Measurements from ENCODE around the gene DIP2A.

DIP2A gene

DNA sequence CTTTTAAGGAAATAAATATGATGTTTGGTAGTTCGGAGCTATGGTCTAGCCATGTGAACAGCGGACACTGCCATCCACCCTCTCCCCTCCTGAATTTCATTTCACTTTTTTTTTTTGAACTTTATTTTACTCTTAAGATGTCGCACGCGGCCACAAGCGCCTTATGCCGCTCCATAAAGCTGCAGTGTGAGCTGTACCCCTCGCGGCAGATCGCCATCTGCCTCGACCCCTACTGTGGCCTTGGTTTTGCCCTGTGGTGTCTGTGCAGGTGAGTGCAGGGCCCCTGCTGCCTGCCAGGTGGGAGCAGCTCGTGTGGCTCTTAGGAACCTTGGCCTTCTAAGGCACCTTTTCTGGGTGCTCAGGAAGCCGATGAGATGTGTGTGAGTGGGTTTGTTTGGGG lies 98.1 kb downstream of the DIP2A start:
- no peaks in the 10 kb centered on the region for H3K4me1 ChIP-seq (ENCODE audit: control insufficient read depth, insufficient read depth, low read length, poor library complexity, severe bottlenecking)
- H3K36me3 ChIP-seq (ENCODE audit: control insufficient read depth, insufficient read depth, low read length) = peaks cover 94% of the 10 kb centered on the region
- H3K27ac ChIP-seq (ENCODE audit: low read depth, low read length, severe bottlenecking) = no peak overlapping the region
- H3K9me3 ChIP-seq (ENCODE audit: control insufficient read depth, low read length) = no peaks in the 10 kb centered on the region
- no peak overlapping the region for H3K4me3 ChIP-seq (ENCODE audit: extremely low read depth, insufficient read depth, low read length, poor library complexity, severe bottlenecking)
- WGBS, 2 experiments (ENCODE audit: insufficient coverage in 2 of 2) = 94 to 95% methylated on average over 10 of the region's 13 CpGs

- Histone ChIP-seq H3K4me1 (ENCODE audit: control insufficient read depth, insufficient read depth, low read length, poor library complexity, severe bottlenecking) (no peaks in the 10 kb centered on the region), H3K27ac (ENCODE audit: low read depth, low read length, severe bottlenecking) (no peak overlapping the region), H3K4me3 (ENCODE audit: extremely low read depth, insufficient read depth, low read length, poor library complexity, severe bottlenecking) (no peak overlapping the region), H3K36me3 (ENCODE audit: control insufficient read depth, insufficient read depth, low read length) (peaks cover 94% of the 10 kb centered on the region), H3K9me3 (ENCODE audit: control insufficient read depth, low read length) (no peaks in the 10 kb centered on the region)
- WGBS, 2 experiments (ENCODE audit: insufficient coverage in 2 of 2) = 93 to 94% methylated on average over 11 of the region's 14 CpGs
Observed at GRCh38 chr21:46557469-46557868, 98.8 kb downstream of the DIP2A start.

DNA sequence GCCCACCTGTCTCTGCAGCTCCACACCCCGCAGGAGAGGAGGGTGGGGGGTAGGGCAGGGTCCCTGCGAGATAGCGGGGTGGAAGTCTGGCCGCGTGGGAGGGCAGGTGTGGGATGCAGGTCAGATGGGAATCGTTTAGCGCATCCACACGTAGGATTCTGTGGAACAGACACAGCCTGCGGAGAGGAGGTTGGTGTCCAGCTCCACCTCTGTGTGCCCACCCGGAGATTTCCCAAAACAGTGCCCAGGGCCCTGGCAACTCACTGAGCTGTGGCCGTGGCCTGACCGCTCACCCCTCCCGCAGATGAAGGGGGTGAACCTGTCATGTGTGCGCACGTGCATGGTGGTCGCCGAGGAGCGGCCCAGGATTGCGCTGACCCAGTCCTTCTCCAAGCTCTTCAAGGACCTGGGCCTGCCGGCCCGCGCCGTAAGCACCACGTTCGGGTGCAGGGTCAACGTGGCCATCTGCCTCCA lies 99.3 kb downstream of the DIP2A start:
- no peaks in the 10 kb centered on the region for H3K4me1 ChIP-seq (ENCODE audit: control insufficient read depth, insufficient read depth, low read length, poor library complexity, severe bottlenecking)
- H3K36me3 ChIP-seq (ENCODE audit: control insufficient read depth, insufficient read depth, low read length) = peaks cover 94% of the 10 kb centered on the region
- H3K9me3 ChIP-seq (ENCODE audit: control insufficient read depth, low read length) = no peaks in the 10 kb centered on the region
- 95 to 97% methylated on average over 24 to 26 of the region's 26 CpGs for WGBS, 2 experiments (ENCODE audit: insufficient coverage in 2 of 2)
- H3K27ac ChIP-seq (ENCODE audit: low read depth, low read length, severe bottlenecking) = no peak overlapping the region
- no peak overlapping the region for H3K4me3 ChIP-seq (ENCODE audit: extremely low read depth, insufficient read depth, low read length, poor library complexity, severe bottlenecking)

GRCh38 chr21:46559291-46559983 lies 100.7 kb downstream of the DIP2A start:
- H3K4me3 ChIP-seq (ENCODE audit: extremely low read depth, insufficient read depth, low read length, poor library complexity, severe bottlenecking) = no peak overlapping the region
- H3K36me3 ChIP-seq (ENCODE audit: control insufficient read depth, insufficient read depth, low read length) = peaks cover 94% of the 10 kb centered on the region
- peak overlapping the region; percentile 36 for H3K27ac ChIP-seq (ENCODE audit: low read depth, low read length, severe bottlenecking)
- H3K9me3 ChIP-seq (ENCODE audit: control insufficient read depth, low read length) = no peaks in the 10 kb centered on the region
- 93 to 97% methylated on average over 12 to 13 of the region's 16 CpGs for WGBS, 2 experiments (ENCODE audit: insufficient coverage in 2 of 2)
- no peaks in the 10 kb centered on the region for H3K4me1 ChIP-seq (ENCODE audit: control insufficient read depth, insufficient read depth, low read length, poor library complexity, severe bottlenecking)

- no peak overlapping the region for H3K27ac ChIP-seq (ENCODE audit: low read depth, low read length, severe bottlenecking)
- no peaks in the 10 kb centered on the region for H3K9me3 ChIP-seq (ENCODE audit: control insufficient read depth, low read length)
- H3K36me3 ChIP-seq (ENCODE audit: control insufficient read depth, insufficient read depth, low read length) = peaks cover 95% of the 10 kb centered on the region
- H3K4me3 ChIP-seq (ENCODE audit: extremely low read depth, insufficient read depth, low read length, poor library complexity, severe bottlenecking) = no peak overlapping the region
- WGBS, 2 experiments (ENCODE audit: insufficient coverage in 2 of 2) = 94 to 97% methylated on average over 15 of the region's 19 CpGs
- H3K4me1 ChIP-seq (ENCODE audit: control insufficient read depth, insufficient read depth, low read length, poor library complexity, severe bottlenecking) = no peaks in the 10 kb centered on the region
Observed at GRCh38 chr21:46560568-46561444, 102.1 kb downstream of the DIP2A start.

GRCh38 chr21:46561445-46562090 lies 102.9 kb downstream of the DIP2A start:
- H3K4me1 ChIP-seq (ENCODE audit: control insufficient read depth, insufficient read depth, low read length, poor library complexity, severe bottlenecking) = no peaks in the 10 kb centered on the region
- WGBS, 2 experiments (ENCODE audit: insufficient coverage in 2 of 2) = 93 to 95% methylated on average over 14 to 15 of the region's 19 CpGs
- H3K27ac ChIP-seq (ENCODE audit: low read depth, low read length, severe bottlenecking) = no peak overlapping the region
- no peak overlapping the region for H3K4me3 ChIP-seq (ENCODE audit: extremely low read depth, insufficient read depth, low read length, poor library complexity, severe bottlenecking)
- no peaks in the 10 kb centered on the region for H3K9me3 ChIP-seq (ENCODE audit: control insufficient read depth, low read length)
- peaks cover 95% of the 10 kb centered on the region for H3K36me3 ChIP-seq (ENCODE audit: control insufficient read depth, insufficient read depth, low read length)

- Histone ChIP-seq H3K36me3 (ENCODE audit: control insufficient read depth, insufficient read depth, low read length) (peaks cover 95% of the 10 kb centered on the region), H3K4me3 (ENCODE audit: extremely low read depth, insufficient read depth, low read length, poor library complexity, severe bottlenecking) (no peak overlapping the region), H3K4me1 (ENCODE audit: control insufficient read depth, insufficient read depth, low read length, poor library complexity, severe bottlenecking) (no peaks in the 10 kb centered on the region), H3K27ac (ENCODE audit: low read depth, low read length, severe bottlenecking) (no peak overlapping the region), H3K9me3 (ENCODE audit: control insufficient read depth, low read length) (no peaks in the 10 kb centered on the region)
- 84 to 88% methylated on average over 7 to 10 of the region's 10 CpGs for WGBS, 2 experiments (ENCODE audit: insufficient coverage in 2 of 2)
Observed at GRCh38 chr21:46562472-46562871, 103.8 kb downstream of the DIP2A start.

DNA sequence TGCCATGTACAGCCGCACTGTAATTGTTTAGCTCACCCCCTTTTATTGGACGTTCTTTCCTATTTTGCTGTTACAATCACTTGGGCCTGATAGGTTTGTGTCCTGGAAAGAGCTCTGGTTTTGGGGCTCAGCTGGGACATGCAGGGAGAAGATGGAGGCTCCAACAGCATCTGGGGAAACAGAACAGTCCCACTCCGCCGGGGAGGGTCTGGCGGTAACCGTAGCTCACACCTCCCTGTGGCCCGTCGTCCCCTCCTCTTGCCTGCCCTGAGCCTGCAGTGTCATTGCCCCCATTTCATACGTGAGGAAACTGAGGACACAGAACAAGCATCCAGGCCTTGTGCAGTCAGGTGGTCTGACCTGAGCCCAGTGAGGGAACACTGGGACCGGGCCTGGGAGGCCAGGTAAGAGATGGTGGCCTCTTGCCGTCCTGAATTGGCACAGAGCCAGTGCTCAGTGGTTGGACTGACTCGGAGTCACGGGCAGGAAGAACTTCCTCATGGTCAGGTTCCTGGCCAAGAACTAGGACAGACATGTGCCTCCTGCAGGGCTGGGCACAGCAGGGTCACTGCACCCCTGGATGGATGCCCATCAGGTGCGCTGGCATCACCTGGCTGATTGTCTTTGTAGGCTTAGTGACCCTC lies 104.4 kb downstream of the DIP2A start:
- Histone ChIP-seq H3K4me3 (ENCODE audit: extremely low read depth, insufficient read depth, low read length, poor library complexity, severe bottlenecking) (no peak overlapping the region), H3K36me3 (ENCODE audit: control insufficient read depth, insufficient read depth, low read length) (peaks cover 95% of the 10 kb centered on the region)

GRCh38 chr21:46564391-46564790 lies 105.7 kb downstream of the DIP2A start:
- H3K27ac ChIP-seq (ENCODE audit: low read depth, low read length, severe bottlenecking) = no peak overlapping the region
- H3K4me3 ChIP-seq (ENCODE audit: extremely low read depth, insufficient read depth, low read length, poor library complexity, severe bottlenecking) = no peak overlapping the region
- H3K4me1 ChIP-seq (ENCODE audit: control insufficient read depth, insufficient read depth, low read length, poor library complexity, severe bottlenecking) = no peaks in the 10 kb centered on the region
- H3K9me3 ChIP-seq (ENCODE audit: control insufficient read depth, low read length) = no peaks in the 10 kb centered on the region
- WGBS, 2 experiments (ENCODE audit: insufficient coverage in 2 of 2) = 95% methylated on average over 10 of the region's 10 CpGs
- peaks cover 99% of the 10 kb centered on the region for H3K36me3 ChIP-seq (ENCODE audit: control insufficient read depth, insufficient read depth, low read length)

More for the DNA sequence above, 104.4 kb downstream of the DIP2A start:
- Histone ChIP-seq H3K27ac (ENCODE audit: low read depth, low read length, severe bottlenecking) (no peak overlapping the region), H3K4me1 (ENCODE audit: control insufficient read depth, insufficient read depth, low read length, poor library complexity, severe bottlenecking) (no peaks in the 10 kb centered on the region), H3K9me3 (ENCODE audit: control insufficient read depth, low read length) (no peaks in the 10 kb centered on the region)
- 93 to 97% methylated on average over 13 to 14 of the region's 14 CpGs for WGBS, 2 experiments (ENCODE audit: insufficient coverage in 2 of 2)

DNA sequence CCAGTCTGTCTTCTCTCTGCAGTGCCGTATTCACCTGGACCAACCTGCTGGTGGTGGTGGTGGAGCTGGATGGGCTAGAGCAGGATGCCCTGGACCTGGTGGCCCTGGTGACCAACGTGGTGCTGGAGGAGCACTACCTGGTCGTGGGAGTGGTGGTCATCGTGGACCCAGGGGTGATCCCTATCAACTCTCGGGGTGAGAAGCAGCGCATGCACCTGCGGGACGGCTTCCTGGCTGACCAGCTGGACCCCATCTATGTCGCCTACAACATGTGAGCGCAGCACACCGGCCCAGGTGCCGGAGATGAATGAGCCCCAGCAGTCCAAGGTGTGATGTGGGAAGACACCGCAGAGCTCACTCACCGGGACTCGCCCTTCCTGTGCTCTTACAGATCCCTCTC lies 108.7 kb downstream of the DIP2A start:
- Histone ChIP-seq H3K4me1 (ENCODE audit: control insufficient read depth, insufficient read depth, low read length, poor library complexity, severe bottlenecking) (no peaks in the 10 kb centered on the region), H3K4me3 (ENCODE audit: extremely low read depth, insufficient read depth, low read length, poor library complexity, severe bottlenecking) (no peak overlapping the region), H3K36me3 (ENCODE audit: control insufficient read depth, insufficient read depth, low read length) (peaks cover 92% of the 10 kb centered on the region), H3K9me3 (ENCODE audit: control insufficient read depth, low read length) (no peaks in the 10 kb centered on the region), H3K27ac (ENCODE audit: low read depth, low read length, severe bottlenecking) (no peak overlapping the region)
- 97 to 99% methylated on average over 13 to 14 of the region's 15 CpGs for WGBS, 2 experiments (ENCODE audit: insufficient coverage in 2 of 2)
